ENCODE measurements around the gene GRID1.

GRCh38 chr10:85578860-85579259 lies 787.7 kb downstream of the GRID1 start:
- no peak for TF ChIP-seq GATA2 (IDR thresholded peaks at IDR 0.05; ENCODE audit: low read depth, low read length)
- TF ChIP-seq GATA3 (IDR thresholded peaks at IDR 0.05; ENCODE audit: low read depth, low read length): no peak

Measured in SH-SY5Y (cell line).